HG03575 (cell line): Measurements from ENCODE around the gene LRRK1.

Experiments used
- ATAC-seq: cut with Tn5 transposase; IDR thresholded peaks from one replicate; pipeline ENCODE4 v1.9.1; 2021; ENCODE audit not compliant: unreplicated experiment, insufficient number of reproducible peaks, low FRiP score; ENCODE audit errors: extremely low read depth

LRRK1 gene

DNA sequence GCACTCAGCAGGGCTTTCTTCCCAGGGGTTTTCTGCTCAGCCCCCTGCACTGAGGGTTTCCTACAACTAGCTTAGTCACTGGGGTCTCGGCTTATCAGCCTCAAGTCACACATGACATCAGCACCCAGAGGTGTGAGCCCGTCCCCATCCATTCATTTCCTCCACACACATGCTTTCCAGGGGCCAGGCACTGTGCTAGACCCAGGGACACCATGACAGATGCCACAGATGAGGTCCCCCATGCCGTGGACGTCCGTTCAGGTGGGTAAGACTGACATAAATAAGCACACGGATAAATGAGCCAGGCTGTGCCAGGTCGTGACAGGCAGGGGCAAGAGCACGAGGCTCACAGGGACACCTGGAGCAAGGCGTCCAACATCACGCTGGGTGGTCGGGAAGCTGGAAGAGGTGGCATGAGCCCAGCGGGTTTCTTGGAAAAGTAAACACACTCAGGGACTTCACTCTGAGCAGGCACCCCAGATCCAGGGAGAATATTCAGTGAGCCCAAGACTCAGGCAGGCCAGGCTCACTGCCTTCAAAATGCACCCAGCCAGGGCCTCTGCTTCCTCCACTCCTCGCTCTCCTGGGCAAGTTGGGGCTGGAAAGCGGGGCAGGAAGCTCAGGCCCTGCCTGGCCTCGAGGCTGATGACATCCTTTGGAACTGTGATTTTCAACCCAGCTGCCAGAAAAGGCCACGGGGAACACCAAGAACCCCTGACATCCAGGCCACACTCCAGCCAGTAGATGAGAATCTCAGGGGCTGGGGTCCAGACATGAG lies 193.4 kb downstream of the LRRK1 start:
- no peak for ATAC-seq

DNA sequence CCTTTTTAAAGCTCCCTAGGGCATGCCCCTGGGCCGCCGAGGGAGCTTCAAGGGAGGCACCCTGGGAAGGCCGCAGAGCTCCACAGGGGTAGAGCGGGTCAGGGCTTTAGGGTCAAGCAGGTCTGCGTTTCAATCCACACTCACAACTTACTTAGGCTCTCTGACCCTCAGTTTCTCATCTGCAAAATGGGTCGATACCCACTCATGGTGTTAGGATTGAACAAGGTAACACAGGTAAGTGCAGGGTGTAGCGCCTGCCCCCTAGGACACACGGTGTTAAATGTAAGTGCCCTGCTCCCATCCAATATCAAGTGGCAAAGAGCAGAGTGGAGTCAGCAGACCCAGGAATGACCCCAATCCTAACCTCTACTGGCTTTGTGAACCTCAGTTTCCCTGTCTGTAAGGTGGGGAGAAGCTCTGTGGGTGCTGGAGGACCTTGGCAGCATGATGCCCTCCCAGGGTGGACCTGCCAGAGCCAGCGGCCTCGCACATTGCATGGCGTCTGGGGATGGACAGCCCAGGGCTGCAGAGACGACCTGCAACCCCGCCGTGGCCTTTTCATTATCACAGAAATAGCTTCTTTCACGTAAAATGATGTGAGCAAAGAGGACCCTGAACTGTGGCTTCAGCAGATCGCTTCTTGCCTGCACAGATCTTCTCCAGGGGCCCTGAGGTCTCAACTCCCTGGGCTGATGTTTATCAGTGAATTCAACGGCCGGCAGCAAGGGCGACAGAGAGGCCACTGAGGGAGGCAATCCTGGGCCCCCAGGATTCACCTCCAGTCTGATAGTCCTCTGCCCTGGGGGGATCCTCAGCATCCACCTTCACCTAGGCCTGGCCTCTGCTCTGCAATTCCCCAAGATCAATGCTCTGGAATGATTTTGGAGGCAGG lies 194.2 kb downstream of the LRRK1 start:
- no peak for ATAC-seq

DNA sequence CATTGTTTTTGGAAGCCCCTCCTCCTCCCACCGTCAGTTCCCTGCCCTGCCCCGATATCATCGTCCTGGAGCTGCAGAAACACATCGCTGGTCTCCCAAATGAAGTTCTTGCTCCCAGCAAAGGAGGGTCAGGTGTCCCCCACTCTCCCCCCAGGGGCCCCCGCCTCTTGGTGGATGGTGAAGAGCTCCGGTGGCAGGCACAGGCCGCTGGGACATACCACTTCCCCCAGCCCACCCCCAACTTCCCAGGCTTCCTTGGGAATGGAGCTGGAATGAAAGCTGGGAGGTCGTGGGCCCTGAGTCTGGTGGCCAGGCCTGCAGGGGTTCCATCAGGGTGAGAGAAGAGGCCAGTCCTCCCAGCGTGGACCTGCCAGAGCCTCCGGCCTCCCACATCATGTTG lies 195.0 kb downstream of the LRRK1 start:
- no peak for ATAC-seq

DNA sequence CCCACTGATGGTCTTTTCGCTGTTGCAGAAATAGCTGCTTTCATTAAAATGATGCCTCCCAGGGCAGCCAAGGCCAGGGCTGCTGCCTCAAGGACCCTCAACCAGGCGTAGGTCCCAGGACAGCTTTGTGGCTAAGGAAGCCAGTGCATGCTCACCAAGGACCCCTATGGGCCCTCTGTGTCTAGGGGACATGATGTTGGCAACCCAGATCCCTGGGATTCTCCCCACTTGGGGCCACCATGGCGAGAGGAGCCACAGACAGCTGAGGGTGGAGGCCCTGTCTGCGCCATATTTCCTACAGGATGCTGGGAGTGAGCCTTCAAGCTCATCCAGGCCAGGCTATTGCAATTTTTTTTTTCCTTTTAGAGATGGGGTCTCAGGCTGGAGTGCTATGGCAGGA lies 195.5 kb downstream of the LRRK1 start:
- ATAC-seq: no peak

DNA sequence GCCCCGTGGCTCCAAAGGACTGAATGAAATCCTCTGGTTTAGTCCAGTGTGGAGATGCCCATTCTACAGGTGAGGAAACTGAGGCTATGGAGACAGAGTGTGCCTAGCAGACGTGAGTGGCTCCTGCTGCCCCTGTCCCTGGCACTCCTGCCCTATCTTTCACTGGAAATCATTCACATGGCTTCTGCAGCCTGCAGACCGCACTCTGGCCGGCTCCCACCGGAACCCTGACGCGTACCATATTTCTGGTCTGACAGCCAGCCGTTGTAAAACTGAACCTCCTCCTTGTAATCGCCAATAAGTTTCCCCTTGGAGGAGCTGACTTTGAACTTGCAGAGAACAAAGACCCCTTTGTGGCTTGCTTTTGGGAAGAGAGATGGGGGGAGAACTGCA lies 196.2 kb downstream of the LRRK1 start:
- ATAC-seq: no peak

DNA sequence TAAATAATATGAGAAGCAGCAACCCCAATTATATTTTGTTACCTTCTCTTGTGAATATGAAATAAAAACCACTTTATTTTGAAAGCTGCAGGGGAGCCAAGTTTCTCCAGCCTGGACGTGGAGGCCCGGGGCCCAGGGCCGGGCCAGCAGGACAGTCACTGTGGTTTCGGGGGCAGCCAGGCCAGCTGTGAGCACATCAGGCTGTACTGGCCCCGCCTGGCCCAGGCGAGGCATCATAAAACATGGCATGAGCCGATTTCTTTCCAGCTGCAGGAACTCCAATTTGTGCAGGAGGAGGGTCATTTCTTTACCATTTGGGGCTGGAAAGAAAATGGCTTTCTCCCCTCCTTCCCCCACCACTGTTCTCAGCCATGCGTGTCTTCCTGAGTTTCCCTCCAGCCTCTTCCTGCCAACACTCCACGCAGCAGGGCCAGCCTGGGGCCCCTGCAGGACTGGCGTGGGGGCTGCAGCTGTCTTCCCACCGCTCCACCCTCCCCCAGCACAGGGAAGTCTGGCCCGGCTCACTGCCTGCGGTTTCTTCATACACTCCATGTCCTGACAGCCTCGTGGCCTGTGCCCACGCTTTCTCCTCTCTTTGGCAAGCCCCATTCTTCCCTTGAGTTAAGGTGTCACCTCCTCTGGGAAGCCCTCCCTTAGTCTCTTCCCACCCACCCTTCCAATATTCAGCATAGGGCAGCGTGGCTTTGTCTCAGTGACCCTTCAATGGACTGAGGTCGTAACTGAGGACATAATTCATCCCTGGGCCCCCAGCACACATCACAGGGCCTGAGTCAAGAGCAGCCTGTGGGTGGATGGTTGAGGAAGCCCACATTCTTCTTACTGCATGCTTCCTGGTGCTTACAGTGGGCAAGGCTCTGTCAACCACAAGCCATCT lies 196.9 kb downstream of the LRRK1 start:
- no peak for ATAC-seq

DNA sequence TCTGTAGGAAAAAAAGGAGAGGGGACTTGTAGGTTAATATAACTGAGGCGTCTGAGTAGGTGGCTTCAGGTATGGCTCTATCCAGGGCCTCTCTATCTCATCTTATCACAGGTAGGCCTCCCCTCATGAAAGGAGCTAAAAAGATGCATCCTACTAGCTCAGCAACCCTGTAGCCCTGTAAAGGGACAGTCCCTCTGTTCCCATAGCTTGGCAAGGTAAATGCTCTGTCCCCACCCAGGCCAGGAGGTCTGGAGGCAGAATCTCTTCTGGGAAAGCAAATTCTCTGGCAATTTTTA lies 197.5 kb downstream of the LRRK1 start:
- ATAC-seq: no peak

DNA sequence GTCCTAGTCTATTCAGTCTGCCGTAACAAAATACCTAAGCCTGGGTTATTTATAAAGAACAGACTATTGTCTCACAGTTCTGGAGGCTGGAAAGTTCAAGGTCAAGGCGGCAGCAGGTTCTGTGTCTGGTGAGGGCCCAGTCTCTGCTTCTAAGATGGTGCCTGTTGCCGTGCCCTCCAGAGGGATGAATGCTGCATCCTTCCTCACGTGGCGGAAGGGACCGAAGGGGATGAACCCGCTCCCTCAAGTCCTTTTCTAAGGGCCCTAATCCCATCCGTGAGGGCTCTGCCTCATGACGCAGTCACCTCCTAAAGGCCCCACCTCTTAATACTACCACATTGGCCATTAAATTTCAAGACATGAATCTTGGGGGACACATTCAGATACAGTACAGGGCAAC lies 199.0 kb downstream of the LRRK1 start:
- no peak for ATAC-seq

DNA sequence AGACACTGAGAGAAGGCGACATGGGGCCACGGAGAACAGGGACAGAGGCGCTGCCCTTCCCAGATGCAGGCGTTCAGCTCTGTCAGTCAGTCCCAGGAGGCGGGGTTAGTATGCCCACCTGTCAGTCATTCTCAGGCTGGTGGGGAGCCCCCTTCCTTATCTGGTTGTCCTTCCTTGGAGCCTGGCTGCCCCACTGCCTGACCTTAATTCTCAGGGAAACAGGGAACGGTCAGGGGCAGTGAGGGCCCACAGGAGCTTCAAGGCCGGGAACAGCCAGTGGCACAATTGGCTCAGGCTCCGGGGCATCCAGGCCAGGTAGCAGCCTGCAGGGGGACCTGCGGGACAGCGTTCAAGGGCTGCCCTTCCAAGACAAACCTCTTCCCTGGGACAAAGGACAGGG lies 199.5 kb downstream of the LRRK1 start:
- ATAC-seq: no peak

DNA sequence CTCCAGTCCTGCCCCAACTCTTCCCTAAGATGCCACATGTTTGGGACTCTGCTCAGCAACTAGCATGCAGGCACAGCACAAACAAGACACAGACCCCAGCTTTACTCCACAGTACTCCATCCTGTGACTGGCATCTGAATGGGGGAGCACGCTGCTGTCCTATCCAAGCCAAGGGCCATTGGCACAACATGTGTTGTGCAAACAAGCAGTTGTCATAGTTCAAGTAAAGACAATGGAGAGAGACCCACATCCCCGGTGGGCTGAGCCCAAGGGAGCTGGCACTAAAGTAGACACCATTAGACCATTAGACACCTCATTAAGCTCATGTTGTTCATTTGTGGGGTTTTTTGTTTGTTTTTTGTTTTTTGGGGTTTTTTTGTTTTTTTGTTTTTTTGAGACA lies 200.0 kb downstream of the LRRK1 start:
- ATAC-seq: no peak
